Mammary epithelial cell (primary cell): ENCODE results near the gene DDX47.

Source experiments
- EZH2 ChIP-seq: IDR thresholded peaks from 2 replicates; pipeline ENCODE4 v1.6.1; 2012; ENCODE audit warnings: low read length, inconsistent platforms, borderline replicate concordance
- TF ChIP-seq, protein P1 (sequence below), 2 donors: IDR thresholded peaks in 1 of 2; conservative IDR thresholded peaks in 1 of 2; 2 replicates each; pipeline ENCODE4 v1.5.1; 2011 to 2012; ENCODE audit warnings: inconsistent platforms in 2 of 2, low read length in 2 of 2, mild to moderate bottlenecking in 2 of 2, control low read depth in 1 of 2, low read depth in 1 of 2; ENCODE audit not compliant: insufficient read depth in 1 of 2; ENCODE audit errors: extremely low read depth in 1 of 2

DNA sequence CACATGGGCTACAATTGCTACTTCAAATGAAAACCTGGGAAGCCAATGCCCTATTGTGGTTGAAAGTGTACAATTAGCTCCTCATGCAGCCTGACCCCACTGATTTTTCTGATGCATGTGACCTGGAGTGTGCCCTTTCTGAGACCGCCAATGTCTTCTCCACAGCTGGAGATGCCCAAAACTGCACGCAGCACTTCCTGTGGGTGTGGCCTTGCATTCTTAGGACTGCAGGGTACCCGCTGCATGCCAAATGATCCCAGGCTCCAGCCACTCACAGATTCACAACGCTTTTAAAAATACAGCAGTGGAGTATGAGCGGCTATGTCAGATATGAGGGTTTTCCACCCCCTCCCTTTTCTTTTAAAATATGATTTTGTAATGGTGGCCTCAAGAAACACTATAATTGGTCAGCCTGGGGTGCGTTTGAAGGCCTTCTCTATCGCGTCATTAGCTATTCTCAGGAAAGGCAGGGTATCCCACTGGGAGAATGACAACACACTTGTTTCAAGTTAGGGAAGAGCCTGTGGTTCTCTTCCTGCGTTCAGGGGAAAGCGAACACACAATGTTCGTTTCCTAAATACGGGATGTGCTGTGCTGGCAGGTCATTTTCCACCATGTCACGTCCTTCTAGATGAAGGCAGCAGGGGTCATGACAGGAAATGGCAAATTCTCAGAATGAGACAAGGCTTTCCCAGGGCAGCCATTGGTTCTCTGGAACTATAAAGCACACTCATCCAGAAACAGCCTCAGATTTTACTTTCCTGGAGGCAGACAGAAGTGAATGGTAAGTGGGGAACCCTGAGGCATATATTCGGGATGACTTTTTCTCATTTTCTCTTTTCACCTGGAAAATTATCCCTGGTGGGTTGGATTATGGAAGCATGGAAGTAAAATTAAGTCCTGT is 28.0 kb upstream of the DDX47 start, which contains the start of gene APOLD1:
- TF ChIP-seq, protein P1, sequence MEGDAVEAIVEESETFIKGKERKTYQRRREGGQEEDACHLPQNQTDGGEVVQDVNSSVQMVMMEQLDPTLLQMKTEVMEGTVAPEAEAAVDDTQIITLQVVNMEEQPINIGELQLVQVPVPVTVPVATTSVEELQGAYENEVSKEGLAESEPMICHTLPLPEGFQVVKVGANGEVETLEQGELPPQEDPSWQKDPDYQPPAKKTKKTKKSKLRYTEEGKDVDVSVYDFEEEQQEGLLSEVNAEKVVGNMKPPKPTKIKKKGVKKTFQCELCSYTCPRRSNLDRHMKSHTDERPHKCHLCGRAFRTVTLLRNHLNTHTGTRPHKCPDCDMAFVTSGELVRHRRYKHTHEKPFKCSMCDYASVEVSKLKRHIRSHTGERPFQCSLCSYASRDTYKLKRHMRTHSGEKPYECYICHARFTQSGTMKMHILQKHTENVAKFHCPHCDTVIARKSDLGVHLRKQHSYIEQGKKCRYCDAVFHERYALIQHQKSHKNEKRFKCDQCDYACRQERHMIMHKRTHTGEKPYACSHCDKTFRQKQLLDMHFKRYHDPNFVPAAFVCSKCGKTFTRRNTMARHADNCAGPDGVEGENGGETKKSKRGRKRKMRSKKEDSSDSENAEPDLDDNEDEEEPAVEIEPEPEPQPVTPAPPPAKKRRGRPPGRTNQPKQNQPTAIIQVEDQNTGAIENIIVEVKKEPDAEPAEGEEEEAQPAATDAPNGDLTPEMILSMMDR (conservative IDR thresholded peaks at IDR 0.05 in 1 of 2, IDR thresholded peaks at IDR 0.05 in 1 of 2; ENCODE audit: extremely low read depth in 1 of 2, insufficient read depth in 1 of 2, low read depth in 1 of 2, low read length in 2 of 2), result no peak
- no peak for TF ChIP-seq EZH2
